NCI-H2107 (cell line): ENCODE results near the gene STARD6.
"Not testable (repeated sequence)": the region's sequence is repeated elsewhere in the genome, so short reads cannot be mapped to it uniquely, and the experiment has no call there.

ENCODE experiments used
- DNase-seq: peaks from one replicate; lab custom pipeline; 2025; lab: John Stamatoyannopoulos, UW

STARD6 gene, protein sequence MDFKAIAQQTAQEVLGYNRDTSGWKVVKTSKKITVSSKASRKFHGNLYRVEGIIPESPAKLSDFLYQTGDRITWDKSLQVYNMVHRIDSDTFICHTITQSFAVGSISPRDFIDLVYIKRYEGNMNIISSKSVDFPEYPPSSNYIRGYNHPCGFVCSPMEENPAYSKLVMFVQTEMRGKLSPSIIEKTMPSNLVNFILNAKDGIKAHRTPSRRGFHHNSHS

DNA sequence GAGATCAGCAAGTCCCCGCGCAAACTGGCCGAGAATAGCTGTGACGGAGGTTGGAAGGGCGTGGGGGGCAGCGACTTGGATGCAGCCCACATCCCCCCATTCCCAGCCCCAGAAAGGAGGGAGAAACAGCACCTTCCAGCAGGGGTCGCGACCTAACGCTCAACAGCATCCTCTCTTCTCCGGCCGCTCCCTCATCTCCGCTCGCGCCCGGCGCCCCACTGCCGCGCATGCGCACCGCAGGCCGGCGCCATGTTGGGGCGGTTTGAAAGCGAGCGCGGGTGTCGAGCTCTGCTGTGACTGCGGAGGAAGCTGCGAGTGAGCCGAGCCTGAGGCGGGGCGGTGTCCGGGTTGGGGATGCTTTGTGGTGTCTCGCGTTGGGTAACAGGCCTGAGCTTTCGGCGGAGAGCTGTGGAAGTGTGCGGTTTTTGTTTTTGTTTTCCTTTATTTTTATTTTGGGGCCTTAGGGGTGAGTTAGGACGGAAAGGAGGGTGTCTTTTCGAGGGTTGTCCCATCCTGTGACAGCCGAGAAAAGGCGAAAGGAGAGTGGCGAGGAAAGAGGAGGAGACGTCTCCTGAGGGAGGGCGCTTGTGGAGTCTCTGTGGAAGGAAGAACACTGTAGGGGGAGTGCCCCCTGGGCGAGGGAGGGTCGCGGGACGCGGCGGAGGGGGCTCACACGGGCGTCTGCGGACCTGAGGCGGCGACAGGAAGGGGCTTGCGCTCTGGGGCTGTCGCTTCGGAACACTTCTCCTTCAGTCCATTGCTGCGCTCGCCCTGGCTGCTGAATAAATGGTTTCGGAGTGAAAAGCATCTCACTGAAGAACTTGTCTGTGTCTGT lies at the start of gene STARD6, which contains the start of gene C18orf54:
TSS of gene STARD6 (minus strand) at position 199 of the 835 bp plus-strand sequence. CDS start 3,285 bp downstream, outside the sequence.
TSS of gene C18orf54 (plus strand) at position 247 of the 835 bp plus-strand sequence. CDS start 2,667 bp downstream, outside the sequence.
- DNase-seq, result peak; percentile 78

DNA sequence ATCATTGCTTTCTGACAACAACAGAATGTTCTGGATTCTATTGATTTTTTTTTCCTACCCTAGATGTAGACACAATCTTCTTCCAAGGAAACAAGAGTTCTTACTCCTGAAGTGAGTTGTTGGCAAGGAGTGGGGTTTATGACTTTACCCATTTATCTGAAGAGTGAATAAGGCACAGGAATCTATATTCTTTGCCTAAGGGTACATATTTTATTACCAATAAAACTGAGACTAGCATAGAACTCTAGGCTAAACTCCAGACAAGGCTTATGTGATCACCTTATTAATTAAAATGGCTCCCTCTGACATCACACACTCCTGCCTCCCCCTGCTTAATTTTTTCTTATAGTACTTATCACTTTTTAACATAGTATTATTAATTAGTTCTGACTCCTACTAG lies 47.6 kb upstream of the STARD6 start:
- no peak for DNase-seq

DNA sequence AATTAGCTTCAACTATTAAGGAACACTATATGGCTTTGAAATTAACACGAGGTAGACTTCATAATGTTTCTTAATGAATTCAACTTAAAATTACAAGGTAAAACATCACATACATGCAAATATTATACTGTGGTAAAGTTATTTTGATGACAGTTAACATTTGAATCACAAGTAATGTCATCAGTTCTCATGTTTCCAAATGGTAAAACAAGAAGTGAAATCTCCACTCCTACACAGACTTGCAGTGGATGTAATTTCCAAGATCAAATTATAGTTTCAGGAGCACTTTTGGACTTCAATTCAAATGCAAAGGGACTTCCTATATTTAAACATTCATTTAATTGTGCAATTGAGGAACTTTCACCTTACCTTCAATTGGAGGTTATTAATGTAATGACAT lies 39.1 kb upstream of the STARD6 start:
- no peak for DNase-seq

DNA sequence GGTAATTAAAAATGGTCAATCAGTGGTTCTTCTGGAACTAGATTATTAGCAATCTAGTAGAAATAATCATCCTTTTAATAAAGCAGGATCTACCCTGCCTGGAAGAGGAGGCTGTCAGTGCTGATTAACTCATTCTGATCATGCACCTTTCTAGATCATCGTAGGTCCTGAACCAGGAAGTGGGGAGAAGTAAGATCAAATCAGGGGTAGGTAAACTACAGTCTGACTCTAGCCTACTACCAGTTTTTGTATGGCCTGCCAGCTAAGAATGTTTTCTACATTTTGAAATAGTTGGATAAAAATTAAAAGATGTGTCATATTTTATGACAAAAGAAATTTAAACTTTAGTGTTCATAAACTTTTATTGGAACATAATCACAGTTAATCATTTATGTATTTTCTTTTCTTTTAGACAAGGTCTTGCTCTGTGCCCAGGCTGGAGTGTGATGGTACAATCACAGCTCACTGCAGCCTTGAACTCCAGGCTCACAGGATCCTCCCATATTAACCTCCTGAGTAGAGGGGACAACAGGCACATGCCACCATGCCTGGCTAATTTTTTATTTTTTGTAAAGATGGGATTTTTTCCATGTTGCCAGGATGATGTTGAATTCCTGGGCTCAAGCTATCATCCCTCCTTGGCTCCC lies 36.1 kb upstream of the STARD6 start:
- DNase-seq, result no peak

DNA sequence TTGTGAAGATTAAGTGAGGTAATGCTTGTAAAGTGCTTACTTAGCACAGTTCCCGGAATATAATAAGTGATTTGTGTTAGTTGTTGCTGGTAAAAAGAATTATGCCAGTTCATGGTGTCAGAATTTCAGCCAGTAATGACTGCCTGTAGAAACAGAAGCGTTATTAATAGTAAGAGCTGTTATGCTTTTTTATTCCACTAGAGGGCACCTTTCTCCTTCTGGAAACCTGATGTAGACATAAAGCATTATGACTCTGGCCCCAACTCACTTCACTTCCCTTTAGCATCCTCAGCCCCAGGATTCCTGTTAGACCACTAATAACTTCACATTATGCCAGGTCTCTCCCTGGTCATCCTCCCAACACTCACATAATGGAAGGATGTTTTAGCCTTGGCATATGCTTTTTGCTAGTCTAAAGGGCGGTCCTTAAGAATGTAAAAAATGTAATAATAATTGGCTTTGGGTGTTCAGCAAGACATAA lies 34.9 kb upstream of the STARD6 start:
- peak; percentile 67 for DNase-seq

DNA sequence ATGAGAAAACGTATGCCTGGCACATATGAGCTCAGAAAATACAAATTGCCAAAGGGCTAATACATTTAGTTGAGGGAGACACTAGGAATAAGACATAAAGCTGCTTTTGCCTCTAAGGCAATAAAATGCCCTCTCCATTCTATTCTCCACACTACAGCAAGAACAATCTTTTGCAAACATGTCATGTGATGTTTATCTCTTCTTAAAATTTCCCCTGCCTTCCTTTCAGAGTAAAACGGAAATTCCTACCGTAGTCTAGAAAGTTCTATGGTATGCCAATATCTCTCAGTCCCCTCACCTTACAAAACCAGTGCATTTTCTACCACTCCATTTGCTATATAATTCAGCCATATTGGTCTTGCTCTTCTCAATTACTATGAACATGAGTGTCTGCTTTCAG lies 33.2 kb upstream of the STARD6 start:
- DNase-seq, result no peak

DNA sequence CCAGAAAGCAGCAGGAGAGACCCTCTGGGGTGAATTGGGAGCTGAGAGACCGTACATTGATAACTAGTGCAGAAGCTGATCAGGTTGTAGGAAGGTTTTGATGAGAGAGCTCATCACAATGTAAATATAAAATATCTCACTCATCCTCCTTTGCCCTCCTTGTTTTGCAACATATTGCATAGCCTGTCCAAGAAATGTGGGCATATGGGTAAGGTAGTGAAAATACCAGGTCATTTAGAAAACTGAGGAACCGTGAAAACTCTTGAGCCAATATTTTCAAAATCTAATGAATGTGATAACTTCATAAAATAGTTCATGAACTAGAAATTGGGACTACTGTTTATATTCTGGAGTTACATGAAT lies 31.5 kb upstream of the STARD6 start:
- no peak for DNase-seq

DNA sequence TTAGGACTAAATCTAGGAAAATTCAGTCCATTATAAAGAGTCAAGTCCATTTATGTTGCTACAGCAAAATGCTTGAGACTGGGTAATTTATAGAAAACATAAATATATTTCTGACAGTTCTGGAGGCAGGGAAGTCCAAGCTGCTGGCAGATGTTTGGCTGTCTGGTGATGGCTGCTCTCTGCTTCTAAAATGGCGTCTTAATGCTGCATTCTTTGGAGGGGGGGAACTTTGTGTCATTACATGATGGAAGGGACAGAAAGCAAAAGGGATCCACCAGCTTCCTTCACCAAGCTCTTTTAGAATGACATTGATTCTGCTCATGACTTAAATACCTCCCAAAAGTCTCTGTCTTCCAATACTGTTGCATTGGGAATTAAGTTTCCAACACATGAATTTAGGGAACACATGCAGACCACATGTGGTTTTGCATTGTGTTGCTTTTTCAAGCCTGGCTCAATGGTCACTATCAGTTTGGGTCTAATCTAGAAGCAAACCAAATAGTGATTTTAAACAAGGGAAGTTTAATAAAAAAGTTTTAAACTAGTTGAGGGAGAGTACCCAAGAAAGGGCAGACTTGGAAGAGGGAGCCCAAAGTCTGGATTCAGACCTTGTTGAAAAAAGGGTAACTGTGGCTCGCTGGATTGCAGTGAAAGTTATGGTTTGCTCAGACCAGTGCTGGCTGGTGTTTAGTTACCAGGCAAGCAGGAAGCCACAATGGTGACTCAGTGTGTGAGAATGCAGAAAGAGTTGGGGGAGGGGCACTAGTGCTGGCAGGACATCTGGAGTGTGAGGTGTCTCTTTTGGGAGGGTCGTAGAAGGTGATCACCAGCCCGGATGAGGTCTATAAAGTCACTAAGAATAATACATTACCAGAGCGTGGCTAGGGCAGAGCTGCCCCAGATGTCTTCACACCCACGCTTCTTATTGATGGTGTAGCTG lies 30.8 kb upstream of the STARD6 start:
- DNase-seq, result no peak

DNA sequence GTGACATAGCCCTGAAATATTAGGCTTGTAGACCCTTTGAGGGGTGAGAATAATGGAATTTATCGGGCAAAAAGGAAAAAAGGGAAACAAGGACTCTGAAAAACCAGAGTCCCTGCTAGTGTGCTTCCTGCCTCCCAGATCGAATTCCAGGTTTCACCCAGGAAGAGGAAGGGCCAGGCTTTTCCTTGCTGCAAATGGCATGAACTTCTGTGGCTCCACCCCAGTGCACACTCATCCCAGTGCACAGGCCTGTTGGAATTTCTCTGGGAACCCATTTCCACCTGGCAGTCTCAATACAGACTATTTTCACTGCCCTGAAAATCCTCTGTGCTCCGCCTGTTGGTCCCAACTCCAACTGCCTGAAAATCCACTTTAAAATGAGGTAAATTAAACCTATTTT lies 30.0 kb upstream of the STARD6 start:
- DNase-seq, result no peak

DNA sequence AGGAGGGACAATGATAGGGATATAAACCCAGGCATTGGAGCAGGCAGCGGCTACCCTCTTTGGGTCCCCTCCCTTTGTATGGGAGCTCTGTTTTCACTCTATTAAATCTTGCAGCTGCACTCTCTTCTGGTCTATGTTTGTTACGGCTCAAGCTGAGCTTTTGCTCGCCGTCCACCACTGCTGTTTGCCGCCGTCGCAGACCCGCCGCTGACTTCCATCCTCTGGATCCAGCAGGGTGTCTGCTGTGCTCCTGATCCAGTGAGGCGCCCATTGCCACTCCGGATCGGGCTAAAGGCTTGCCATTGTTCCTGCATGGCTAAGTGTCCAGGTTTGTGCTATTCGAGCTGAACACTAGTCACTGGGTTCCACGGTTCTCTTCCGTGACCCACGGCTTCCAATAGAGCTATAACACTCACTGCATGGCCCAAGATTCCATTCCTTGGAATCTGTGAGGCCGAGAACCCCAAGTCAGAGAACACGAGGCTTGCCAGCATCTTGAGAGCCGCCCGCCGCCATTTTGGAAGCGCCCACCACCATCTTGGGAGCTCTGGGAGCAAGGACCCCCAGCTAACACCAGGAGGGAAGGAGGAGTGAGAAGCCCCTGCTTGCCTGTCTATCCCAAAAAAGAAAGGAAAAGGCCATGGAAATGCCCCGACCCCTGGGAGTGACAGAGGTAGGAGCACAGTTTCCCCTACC lies 29.3 kb upstream of the STARD6 start:
- not testable (repeated sequence) for DNase-seq

DNA sequence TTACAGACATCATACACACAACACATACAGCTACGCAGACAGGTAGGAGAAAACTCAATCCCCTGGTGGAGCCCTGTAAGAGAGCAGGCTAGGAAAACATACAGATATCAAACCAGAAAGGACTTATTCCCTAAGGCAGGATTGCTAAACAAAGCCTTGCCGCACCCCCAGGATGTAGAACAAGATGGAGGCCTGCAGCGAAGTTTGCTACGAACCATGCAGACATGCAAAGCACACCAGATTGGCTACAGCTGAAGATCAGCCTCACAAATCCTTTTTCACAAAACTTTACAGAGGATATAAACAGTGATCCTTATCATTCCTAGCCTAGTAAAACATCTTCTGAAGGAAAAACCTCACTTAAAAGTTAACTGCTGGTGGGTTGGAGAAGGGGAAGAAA lies 28.4 kb upstream of the STARD6 start:
- DNase-seq, result no peak

DNA sequence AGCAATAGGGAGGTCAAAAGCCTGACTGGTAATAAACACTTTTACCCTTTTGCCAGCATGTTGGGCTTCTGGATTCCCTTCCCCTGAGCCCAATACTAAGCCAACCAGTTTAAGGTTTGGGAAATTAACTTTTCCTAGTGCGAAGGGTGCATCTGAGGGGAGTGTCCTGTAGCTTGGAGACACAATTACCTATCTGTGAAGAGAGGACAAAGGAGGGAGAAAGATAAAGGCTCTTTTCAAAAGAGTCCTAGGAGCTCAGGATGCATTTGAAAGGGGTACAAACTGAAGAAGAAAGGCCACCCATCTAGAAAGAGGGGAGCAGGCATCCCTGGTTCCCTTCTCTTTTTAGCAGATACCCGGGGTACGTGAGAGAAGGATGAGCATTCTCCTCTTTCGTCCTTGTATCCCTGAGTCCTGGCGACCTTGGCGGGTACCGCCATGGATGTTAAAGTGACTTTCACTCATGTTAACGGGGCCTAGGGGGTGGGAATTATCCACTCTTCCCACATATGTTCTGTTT lies 25.1 kb upstream of the STARD6 start:
- no peak for DNase-seq

DNA sequence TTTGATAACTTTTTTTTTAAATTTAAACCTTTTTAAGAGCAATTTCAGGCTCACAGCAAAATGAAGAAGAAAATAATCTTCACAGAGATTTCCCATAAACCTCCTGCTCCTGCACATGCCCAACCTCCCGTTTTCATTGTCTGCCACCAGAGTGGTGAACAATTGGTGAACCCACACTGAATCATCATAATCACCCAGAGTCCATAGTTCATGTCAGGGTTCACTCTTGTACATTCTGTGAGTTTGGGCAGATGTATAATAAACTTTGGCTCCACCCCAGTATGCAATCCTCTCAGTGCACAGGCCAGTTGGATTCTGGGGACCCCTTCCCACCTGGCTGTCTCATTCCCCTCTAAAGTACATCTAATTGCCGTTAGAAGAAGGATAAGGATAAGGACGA lies 24.4 kb upstream of the STARD6 start:
- DNase-seq, result no peak

DNA sequence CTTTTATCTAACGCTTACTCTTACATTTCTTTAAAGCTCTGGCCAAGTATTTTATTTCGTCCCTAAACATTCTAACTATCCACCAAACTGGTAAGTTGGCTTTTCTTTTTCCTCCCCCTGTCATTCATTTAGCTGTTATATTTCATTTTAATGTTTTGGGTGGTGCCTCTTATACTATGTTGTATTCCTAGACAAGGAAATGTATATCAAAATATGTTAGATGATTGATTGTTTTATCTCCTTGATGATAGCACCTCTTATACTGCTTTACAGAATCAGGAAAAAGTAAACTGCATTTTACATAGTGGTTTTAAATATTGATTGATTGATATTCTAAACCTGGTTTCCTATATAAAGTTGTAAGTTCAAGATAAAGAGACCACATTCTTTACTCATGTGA lies 24.0 kb upstream of the STARD6 start:
- no peak for DNase-seq

DNA sequence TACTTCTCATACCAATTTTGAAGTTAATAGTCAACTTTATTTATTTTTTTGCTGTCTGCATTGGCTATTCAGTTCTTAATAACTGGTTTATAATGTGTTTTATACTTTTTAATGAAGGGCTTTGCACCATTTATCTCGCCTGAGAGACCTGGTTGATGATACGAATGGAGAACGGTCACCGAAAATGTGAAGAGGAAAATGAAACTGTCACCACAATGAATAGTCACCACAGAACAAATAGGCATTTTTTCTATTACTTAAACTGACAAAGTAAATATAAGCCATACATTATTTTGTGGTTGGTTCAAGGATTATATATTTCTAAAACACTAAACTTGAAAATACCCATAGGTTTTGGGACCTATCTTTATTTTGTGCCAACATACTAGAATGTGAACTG lies 20.4 kb upstream of the STARD6 start:
- no peak for DNase-seq

DNA sequence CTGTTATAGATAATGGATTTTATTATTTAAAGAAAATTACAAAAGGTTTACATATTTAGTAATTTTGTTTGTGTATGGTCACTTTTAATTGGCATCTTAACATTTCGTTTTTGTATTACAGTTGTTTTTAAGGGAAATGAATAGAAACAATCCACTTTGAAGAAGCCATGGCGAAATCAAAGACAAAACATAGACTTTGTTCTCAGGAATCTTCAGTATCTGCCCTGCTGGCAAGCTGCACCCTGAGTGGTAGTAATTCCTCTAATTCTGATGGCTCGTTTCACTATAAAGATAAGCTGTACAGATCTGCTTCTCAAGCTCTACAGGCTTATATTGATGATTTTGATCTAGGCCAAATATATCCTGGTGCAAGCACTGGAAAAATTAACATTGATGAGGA lies 2.7 kb upstream of the STARD6 start:
- DNase-seq, result no peak

DNA sequence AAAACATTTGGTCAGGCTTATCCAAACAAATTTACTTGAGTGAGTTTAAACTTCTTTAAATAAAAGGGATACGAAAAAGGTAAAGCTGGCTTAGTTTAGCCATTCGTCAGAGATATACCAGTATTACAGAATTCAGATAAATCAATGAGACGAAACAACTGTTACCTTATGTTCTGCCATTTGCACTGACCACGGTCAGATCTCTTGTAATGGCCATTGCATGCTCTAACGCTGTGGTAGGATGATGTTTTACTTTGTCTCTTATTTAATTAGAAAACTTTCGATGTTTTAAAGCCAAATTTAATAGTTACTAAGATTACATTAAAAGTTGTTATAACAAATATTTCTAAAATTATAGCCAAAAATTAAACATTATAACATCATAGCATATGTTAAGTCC lies 1.6 kb upstream of the STARD6 start:
- DNase-seq, result no peak

DNA sequence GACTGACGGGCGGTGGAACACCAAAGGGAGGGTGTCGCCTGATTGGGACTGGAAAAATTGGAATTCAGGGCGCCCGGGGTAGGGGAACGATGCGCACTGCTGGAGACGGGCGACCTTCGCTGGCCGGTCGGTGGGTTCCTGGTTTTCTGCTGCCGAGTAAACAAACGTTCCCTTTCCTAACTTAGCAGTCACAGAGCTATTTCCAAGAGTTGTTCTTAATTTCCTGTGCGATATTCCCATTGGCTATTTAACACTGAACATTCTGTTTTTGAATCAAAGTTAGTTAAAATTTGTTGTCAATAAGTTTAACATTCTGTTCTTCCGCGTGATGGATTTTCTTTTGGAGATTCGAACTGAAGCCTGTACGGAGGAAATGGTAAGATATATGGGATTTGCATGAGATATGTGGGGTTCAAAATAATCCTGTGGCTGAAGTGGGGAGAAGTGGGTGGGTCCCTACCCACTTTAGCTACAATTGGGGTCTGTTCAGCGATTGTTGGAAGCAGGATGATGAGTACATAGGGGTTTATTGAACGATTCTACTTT lies 910 bp upstream of the STARD6 start:
- no peak for DNase-seq

DNA sequence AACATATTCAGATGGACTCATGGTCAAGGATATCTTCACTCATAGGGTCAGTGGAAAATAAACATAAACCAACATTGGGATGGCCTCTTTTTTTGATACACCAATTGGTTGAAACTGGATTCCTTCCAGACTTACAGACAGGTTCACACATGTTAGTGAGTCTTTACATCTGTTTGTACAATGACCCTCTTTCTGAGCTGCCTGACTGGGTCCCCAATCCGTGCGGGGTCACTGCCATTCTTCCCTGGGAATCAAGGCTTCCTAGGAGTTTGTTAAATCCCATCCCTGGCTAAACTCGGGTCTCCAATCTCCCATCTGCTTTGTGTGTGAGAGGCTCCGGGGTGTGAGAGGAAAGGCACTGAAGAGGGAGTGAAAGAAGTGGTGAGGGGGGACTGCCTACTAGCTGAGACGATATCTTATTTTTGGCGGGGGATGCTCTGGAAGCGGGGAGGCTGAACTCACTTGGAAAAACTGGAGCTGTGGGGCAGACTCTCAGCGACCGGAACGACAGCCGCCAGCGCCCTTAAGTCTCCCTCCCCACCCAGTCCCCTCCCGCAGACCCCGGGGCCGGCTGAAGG lies 487 bp downstream of the STARD6 start:
- DNase-seq, result no peak

DNA sequence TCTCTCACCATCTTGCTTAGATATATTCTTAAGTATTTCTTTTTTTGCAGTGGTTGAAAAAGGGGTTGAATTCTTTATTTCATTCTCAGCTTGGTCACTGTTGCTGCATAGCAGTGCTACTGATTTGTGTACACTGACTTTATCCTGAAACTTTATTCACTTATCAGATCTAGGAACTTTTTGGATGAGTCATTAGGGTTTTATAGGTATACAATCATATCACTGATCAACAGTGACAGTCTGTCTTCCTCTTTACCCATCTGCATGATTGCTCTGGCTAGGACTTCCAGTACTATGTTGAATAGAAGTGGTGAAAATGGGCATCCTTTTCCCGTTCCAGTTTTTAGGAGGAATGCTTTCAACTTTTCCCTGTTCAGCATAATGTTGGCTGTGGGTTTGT lies 6.5 kb downstream of the STARD6 start:
- no peak for DNase-seq
